DOHH2 (cell line): ENCODE measurements around the gene PPHLN1.

Experiments used
- H3F3A ChIP-seq: fragments of 200-600 bp; sonication (generic), shearing (Covaris generic); 2 replicates; pipeline ENCODE4 v1.6.0; 2016; ENCODE audit warnings: antibody characterized with exemption, mild to moderate bottlenecking; ENCODE audit not compliant: control insufficient read depth, insufficient read depth
- H3K27ac ChIP-seq: fragments of 200-600 bp; sonication (generic); 2 replicates; pipeline ENCODE4 v1.5.1; 2014; ENCODE audit warnings: low read depth, mild to moderate bottlenecking, low read length, moderate library complexity
- H3K27me3 ChIP-seq: fragments of 200-600 bp; sonication (generic); 2 replicates; pipeline ENCODE4 v1.6.1; 2014; ENCODE audit warnings: mild to moderate bottlenecking, low read length, mixed read lengths; ENCODE audit not compliant: control insufficient read depth
- H3K36me3 ChIP-seq: fragments of 200-600 bp; sonication (generic); 2 replicates; pipeline ENCODE4 v1.6.1; 2014; ENCODE audit warnings: mild to moderate bottlenecking, low read length, moderate library complexity, mixed read lengths; ENCODE audit not compliant: control insufficient read depth
- H3K4me1 ChIP-seq: fragments of 200-600 bp; sonication (generic); 2 replicates; pipeline ENCODE4 v1.6.1; 2014; ENCODE audit warnings: mild to moderate bottlenecking, low read length, mixed read lengths; ENCODE audit not compliant: control insufficient read depth
- H3K4me2 ChIP-seq: fragments of 200-600 bp; sonication (generic); 2 replicates; pipeline ENCODE4 v1.6.0; 2014; ENCODE audit warnings: mild to moderate bottlenecking, low read length, moderate library complexity
- H3K4me3 ChIP-seq: fragments of 200-600 bp; sonication (generic); 2 replicates; pipeline ENCODE4 v1.5.1; 2014; ENCODE audit warnings: mild to moderate bottlenecking, low read length, mixed read lengths
- H3K79me2 ChIP-seq: fragments of 200-600 bp; sonication (generic); 2 replicates; pipeline ENCODE4 v1.6.1; 2014; ENCODE audit warnings: mild to moderate bottlenecking, low read length, mixed read lengths; ENCODE audit not compliant: control insufficient read depth
- H3K9me2 ChIP-seq: fragments of 200-600 bp; sonication (generic); replicated peaks from 2 replicates; pipeline ENCODE4 v1.6.1; 2014; ENCODE audit warnings: mild to moderate bottlenecking, low read length, mixed read lengths; ENCODE audit not compliant: control insufficient read depth
- H3K9me3 ChIP-seq: fragments of 200-600 bp; sonication (generic); 2 replicates; pipeline ENCODE4 v1.6.1; 2014; ENCODE audit warnings: antibody characterized with exemption, low read length, mixed read lengths; ENCODE audit not compliant: control insufficient read depth, insufficient read depth
- H4K20me1 ChIP-seq: fragments of 200-600 bp; sonication (generic); 2 replicates; pipeline ENCODE4 v1.6.0; 2014; ENCODE audit warnings: low read depth, mild to moderate bottlenecking, antibody characterized with exemption, low read length, moderate library complexity; ENCODE audit not compliant: control insufficient read depth, insufficient read depth
- EZH2phosphoT487 ChIP-seq: fragments of 200-600 bp; sonication (generic); IDR thresholded peaks from 2 replicates; pipeline ENCODE4 v1.6.1; 2017; ENCODE audit warnings: borderline replicate concordance, mild to moderate bottlenecking, antibody characterized with exemption, low read length, moderate library complexity, mixed read lengths
- TF ChIP-seq, protein P1 (sequence below): fragments of 200-600 bp; sonication (generic); IDR thresholded peaks from one replicate; pipeline ENCODE4 v1.5.1; 2014; ENCODE audit warnings: antibody characterized with exemption, mild to moderate bottlenecking, low read depth, low read length; ENCODE audit not compliant: poor library complexity, severe bottlenecking

PPHLN1 gene

DNA sequence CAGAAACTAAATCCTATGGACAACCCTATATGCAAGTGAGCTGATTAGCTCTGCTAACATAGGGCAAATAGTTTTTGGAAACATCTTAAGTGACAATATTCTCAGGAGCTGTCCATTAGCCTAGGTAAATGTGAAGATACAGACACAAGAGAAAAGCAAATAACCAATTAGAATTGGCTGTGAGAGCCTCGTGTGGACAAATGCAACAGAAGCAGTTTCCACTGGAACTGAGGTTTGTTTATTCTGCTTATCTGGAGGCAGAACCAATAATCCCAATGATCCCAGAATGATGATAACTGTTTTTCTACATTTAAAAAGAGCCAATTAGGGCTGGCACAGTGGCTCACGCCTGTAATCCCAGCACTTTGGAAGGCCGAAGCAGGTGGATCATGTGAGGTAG lies 44.7 kb upstream of the PPHLN1 start:
- H4K20me1 ChIP-seq, result no peaks in the 10 kb centered on the region

DNA sequence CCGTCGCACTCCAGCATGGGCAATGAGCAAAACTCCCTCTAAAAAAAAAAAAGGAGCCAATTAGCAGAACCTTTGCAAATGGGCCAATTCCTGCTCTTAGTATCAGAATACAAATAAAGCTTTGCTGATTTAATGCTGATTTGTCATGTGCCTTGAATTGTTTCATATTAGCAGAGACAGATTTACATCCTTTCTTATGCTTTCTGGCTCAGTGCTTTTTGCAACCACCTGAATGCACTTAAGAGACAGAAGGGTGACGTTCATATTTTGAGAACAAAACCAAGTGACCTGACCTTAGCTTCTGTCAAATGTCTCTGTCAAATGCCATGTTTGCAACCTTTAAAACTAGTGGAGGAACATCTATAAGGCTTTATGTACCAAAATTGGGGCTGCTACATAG lies 44.1 kb upstream of the PPHLN1 start:
- H3K4me2 ChIP-seq, result no peak overlapping the region
- no peak for TF ChIP-seq EZH2phosphoT487
- TF ChIP-seq, protein P1, sequence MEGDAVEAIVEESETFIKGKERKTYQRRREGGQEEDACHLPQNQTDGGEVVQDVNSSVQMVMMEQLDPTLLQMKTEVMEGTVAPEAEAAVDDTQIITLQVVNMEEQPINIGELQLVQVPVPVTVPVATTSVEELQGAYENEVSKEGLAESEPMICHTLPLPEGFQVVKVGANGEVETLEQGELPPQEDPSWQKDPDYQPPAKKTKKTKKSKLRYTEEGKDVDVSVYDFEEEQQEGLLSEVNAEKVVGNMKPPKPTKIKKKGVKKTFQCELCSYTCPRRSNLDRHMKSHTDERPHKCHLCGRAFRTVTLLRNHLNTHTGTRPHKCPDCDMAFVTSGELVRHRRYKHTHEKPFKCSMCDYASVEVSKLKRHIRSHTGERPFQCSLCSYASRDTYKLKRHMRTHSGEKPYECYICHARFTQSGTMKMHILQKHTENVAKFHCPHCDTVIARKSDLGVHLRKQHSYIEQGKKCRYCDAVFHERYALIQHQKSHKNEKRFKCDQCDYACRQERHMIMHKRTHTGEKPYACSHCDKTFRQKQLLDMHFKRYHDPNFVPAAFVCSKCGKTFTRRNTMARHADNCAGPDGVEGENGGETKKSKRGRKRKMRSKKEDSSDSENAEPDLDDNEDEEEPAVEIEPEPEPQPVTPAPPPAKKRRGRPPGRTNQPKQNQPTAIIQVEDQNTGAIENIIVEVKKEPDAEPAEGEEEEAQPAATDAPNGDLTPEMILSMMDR, result no peak
- H3K4me3 ChIP-seq, result no peak overlapping the region
- H4K20me1 ChIP-seq, result no peaks in the 10 kb centered on the region
- no peaks in the 10 kb centered on the region for H3K9me2 ChIP-seq
- no peaks in the 10 kb centered on the region for H3K27me3 ChIP-seq
- H3K36me3 ChIP-seq, result no peaks in the 10 kb centered on the region
- H3K4me1 ChIP-seq, result no peaks in the 10 kb centered on the region
- H3F3A ChIP-seq, result no peaks in the 10 kb centered on the region
- no peaks in the 10 kb centered on the region for H3K79me2 ChIP-seq
- H3K27ac ChIP-seq, result no peak overlapping the region
- H3K9me3 ChIP-seq, result no peaks in the 10 kb centered on the region

More for the DNA sequence above, 44.7 kb upstream of the PPHLN1 start:
- no peaks in the 10 kb centered on the region for H3K27me3 ChIP-seq
- H3K79me2 ChIP-seq, result no peaks in the 10 kb centered on the region
- no peak overlapping the region for H3K27ac ChIP-seq
- H3K9me3 ChIP-seq, result no peaks in the 10 kb centered on the region
- no peaks in the 10 kb centered on the region for H3F3A ChIP-seq
- no peaks in the 10 kb centered on the region for H3K4me1 ChIP-seq
- H3K4me2 ChIP-seq, result no peak overlapping the region
- no peaks in the 10 kb centered on the region for H3K9me2 ChIP-seq
- no peak overlapping the region for H3K4me3 ChIP-seq
- TF ChIP-seq EZH2phosphoT487, result no peak
- TF ChIP-seq, protein P1, result no peak
- no peaks in the 10 kb centered on the region for H3K36me3 ChIP-seq

DNA sequence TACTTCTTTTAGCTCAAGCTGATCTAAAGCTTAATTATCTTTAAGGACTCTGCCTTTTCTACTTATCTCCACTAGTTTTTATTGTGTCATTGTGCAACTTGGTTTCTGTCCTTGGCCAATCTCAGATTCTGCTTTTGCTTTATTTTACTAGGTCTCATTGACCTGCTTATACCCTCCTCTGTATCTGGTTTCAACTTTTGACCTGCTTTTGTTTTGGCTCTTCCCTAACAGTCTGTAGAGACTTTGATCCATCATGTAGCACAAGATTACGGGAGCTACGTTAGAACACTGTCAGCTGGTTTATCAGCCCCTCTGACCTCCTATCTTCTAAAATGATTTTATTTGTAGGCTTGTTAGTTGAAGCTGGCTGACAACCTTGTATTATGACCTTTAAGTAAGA lies 43.7 kb upstream of the PPHLN1 start:
- no peaks in the 10 kb centered on the region for H3K79me2 ChIP-seq
- H4K20me1 ChIP-seq, result no peaks in the 10 kb centered on the region
- no peaks in the 10 kb centered on the region for H3K4me1 ChIP-seq
- H3F3A ChIP-seq, result no peaks in the 10 kb centered on the region
- TF ChIP-seq EZH2phosphoT487, result no peak
- TF ChIP-seq, protein P1, result no peak
- H3K4me2 ChIP-seq, result no peak overlapping the region
- no peaks in the 10 kb centered on the region for H3K27me3 ChIP-seq
- H3K36me3 ChIP-seq, result no peaks in the 10 kb centered on the region
- H3K27ac ChIP-seq, result no peak overlapping the region
- H3K4me3 ChIP-seq, result no peak overlapping the region
- H3K9me2 ChIP-seq, result no peaks in the 10 kb centered on the region
- H3K9me3 ChIP-seq, result no peaks in the 10 kb centered on the region

DNA sequence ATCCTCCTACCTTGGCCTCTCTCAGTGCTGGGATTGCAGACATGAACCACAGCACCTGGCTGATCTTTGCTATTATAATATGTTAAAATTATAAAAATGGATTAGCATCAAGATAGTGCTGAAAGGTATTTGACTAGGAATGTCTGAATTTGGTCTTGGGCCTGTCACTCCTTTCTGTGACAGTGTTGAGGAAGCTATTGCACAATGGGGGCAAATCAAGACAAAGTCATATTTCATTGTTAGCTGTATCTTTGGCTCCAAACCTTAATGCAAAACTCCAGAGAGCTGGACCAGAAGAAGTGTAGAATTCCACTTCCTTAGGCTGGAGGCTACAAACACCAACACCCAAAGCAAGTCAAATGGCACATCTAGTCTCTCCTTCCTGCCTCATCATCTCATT lies 42.2 kb upstream of the PPHLN1 start:
- Histone ChIP-seq H3F3A (no peaks in the 10 kb centered on the region), H3K9me2 (no peaks in the 10 kb centered on the region), H4K20me1 (no peaks in the 10 kb centered on the region), H3K4me2 (no peak overlapping the region), H3K27ac (no peak overlapping the region), H3K79me2 (no peaks in the 10 kb centered on the region), H3K9me3 (no peaks in the 10 kb centered on the region), H3K4me3 (no peak overlapping the region), H3K27me3 (no peaks in the 10 kb centered on the region), H3K4me1 (no peaks in the 10 kb centered on the region), H3K36me3 (no peaks in the 10 kb centered on the region)
- TF ChIP-seq EZH2phosphoT487, result no peak
- TF ChIP-seq, protein P1, result no peak
